SK-N-MC (cell line): ENCODE measurements around the gene MAGI2.

Source experiments
- DNase-seq: peaks from one replicate; pipeline ENCODE4 v3.0.0-alpha.2; 2011; ENCODE audit warnings: low read depth, low spot score
- H3K27ac ChIP-seq: fragments of 200-600 bp; sonication (generic); 2 replicates; pipeline ENCODE4 v1.5.1; 2016; ENCODE audit warnings: mixed run types
- H3K36me3 ChIP-seq: fragments of 200-600 bp; sonication (generic); 2 replicates; pipeline ENCODE4 v1.6.1; 2017; ENCODE audit warnings: antibody characterized with exemption, low read length, mixed read lengths; ENCODE audit not compliant: insufficient read depth
- H3K4me3 ChIP-seq: fragments of 200-600 bp; sonication (generic); 2 replicates; pipeline ENCODE4 v1.5.1; 2016
- H3K9ac ChIP-seq: fragments of 200-600 bp; sonication (generic); 2 replicates; pipeline ENCODE4 v1.8.0; 2017; ENCODE audit warnings: mixed run types, mixed read lengths; ENCODE audit not compliant: insufficient read length
- H3K9me3 ChIP-seq: fragments of 200-600 bp; sonication (generic); 2 replicates; pipeline ENCODE4 v1.6.1; 2017; ENCODE audit warnings: low read depth, mild to moderate bottlenecking, antibody characterized with exemption, low read length, moderate library complexity, mixed read lengths
- EZH2 ChIP-seq: fragments of 200-600 bp; sonication (generic); IDR thresholded peaks from one replicate; pipeline ENCODE4 v1.6.1; 2017; ENCODE audit warnings: antibody characterized with exemption
- FOXP2 ChIP-seq: optimal IDR thresholded peaks from 2 replicates; pipeline ENCODE3; 2011; ENCODE audit warnings: mild to moderate bottlenecking, moderate library complexity; ENCODE audit not compliant: insufficient read depth; ENCODE audit errors: extremely low read length, control extremely low read depth
- POLR2AphosphoS5 ChIP-seq: IDR thresholded peaks from 2 replicates; pipeline ENCODE4 v1.6.1; 2012; ENCODE audit warnings: mild to moderate bottlenecking, low read depth, low read length, borderline replicate concordance

MAGI2 gene

DNA sequence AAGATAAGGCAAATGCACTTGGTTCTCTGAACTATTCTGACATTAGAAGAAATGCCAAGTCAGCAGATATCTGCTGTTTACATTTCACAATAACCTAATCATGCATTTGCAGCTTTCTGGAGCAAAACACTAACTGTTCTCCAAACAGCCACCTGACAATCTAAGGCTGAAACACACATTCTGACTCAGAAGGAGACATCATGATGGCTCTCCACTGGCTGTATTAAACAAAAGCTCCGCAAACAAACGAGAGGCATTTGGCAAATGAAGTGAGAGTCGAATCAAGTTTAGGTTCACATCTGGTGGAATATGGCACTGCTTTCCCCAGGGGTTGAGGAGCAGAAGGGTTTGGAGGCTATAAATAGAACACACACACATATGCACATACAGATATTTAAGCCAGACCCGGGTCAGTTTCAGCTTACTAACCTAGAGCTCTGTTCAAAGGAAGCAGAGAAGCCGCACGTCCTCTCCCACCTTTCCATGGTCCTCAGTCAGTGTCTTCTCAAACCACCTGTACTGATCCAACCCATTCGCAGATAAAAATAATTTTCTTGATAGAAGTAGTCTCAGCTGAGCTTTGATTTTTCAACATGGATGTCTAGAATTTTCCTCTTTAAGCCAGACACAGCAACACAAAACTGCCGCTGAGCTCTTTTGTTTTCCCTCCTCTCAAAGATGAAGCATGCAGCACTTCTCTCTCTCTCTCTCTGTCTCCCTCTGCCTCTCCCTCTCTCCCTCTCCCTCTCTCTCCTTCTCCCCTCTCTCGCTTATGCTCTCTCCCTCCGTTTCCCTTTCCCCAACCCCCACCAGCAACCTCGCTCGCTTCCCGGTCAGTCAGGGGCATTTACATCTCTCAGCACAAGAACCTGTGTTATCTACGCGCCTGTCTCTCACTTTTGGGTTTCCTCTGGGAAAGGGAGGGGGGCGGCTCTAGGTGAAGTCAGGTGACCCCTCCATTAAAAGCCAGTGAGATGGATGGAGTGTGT is 682.8 kb downstream of the MAGI2 start:
- no peak for TF ChIP-seq EZH2
- TF ChIP-seq FOXP2, result no peak
- no peak for TF ChIP-seq POLR2AphosphoS5
- no peaks in the 10 kb centered on the region for H3K9me3 ChIP-seq
- H3K9ac ChIP-seq, result no peak overlapping the region
- H3K36me3 ChIP-seq, result no peaks in the 10 kb centered on the region
- DNase-seq, result no peak
- no peak overlapping the region for H3K27ac ChIP-seq
- H3K4me3 ChIP-seq, result 0 out of 2 replicates have a peak overlapping the region, but pooled peaks have one; percentile 16

DNA sequence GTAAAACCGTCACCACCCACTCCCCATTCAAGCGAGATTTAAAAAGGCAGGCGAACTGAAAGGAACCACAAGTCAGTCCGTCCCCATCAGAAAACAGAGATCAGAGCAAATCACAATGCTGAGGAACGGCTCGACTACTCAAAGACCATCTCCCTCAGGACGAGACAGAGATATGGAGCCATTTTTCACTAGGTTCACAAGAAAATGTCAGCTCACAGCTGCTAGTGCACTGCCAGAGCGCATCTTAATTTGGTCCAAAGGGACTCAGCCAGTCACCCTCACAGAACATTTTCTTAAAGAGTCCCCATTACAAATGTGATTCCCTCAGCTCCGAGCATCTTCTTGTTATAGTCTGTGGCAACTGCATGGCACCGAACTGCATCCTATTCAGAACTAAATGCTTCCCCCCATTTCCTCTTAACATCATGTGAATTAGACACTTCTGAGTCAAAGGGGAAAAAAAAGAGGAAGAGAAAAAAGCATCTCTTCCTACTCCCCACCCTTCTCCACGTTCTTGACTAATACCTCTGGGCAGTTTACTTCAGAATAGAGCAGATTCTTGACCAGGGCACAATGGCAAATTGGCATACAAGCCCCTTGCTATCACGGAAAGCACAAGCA is 683.9 kb downstream of the MAGI2 start:
- Histone ChIP-seq H3K9ac (no peak overlapping the region), H3K27ac (no peak overlapping the region), H3K4me3 (no peak overlapping the region), H3K36me3 (no peaks in the 10 kb centered on the region), H3K9me3 (no peaks in the 10 kb centered on the region)
- TF ChIP-seq EZH2 (no peak), FOXP2 (no peak), POLR2AphosphoS5 (no peak)
- no peak for DNase-seq

DNA sequence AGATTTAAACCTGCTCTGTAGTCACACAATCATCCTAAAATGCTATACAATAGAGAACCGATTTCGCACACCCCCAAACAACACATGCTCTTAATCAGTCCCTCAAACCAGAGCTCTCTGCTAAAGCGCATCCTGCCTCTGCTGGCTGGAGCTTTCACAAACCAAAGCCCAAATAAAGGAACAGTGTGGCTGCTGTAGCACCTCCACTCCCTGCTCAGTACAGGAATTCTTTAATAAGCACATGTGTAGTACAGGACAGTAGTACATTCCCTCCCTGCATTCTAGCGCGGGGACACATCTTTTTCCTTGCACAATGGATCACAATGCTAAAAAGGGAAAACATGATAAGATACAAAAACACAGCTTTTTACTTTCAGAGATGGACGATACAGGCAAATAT is 684.6 kb downstream of the MAGI2 start:
- H3K27ac ChIP-seq, result no peak overlapping the region
- H3K4me3 ChIP-seq, result no peak overlapping the region
- H3K9me3 ChIP-seq, result no peaks in the 10 kb centered on the region
- no peak for DNase-seq
- no peak overlapping the region for H3K9ac ChIP-seq
- no peak for TF ChIP-seq POLR2AphosphoS5
- TF ChIP-seq EZH2, result no peak
- TF ChIP-seq FOXP2, result no peak
- H3K36me3 ChIP-seq, result no peaks in the 10 kb centered on the region

GRCh38 chr7:78765943-78766729 is 687.3 kb downstream of the MAGI2 start:
- Histone ChIP-seq H3K4me3 (no peak overlapping the region), H3K36me3 (no peaks in the 10 kb centered on the region), H3K27ac (no peak overlapping the region), H3K9me3 (no peaks in the 10 kb centered on the region), H3K9ac (no peak overlapping the region)
- no peak for TF ChIP-seq POLR2AphosphoS5
- TF ChIP-seq EZH2, result no peak
- no peak for TF ChIP-seq FOXP2
- no peak for DNase-seq

DNA sequence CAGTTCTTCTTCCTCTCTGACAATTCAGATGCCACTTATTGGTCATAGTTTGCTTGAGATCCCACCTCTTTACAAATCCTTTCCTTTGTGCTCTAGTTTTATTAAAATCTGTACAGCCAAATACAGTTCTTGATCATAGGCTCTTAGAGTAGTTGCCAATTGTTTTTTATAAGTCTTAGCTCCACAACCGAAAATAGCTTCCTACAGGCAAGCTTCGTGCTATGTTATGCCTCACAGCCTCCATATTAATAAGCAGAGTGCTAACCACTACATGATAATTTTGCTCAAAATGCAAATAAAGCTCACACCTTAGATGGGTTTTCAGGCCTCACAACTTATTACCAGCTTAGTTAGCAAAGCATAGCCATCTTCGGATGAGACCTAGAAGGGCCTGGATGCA is 688.9 kb downstream of the MAGI2 start:
- Histone ChIP-seq H3K9me3 (no peaks in the 10 kb centered on the region), H3K36me3 (no peaks in the 10 kb centered on the region), H3K9ac (no peak overlapping the region), H3K4me3 (no peak overlapping the region), H3K27ac (no peak overlapping the region)
- no peak for TF ChIP-seq POLR2AphosphoS5
- no peak for TF ChIP-seq FOXP2
- TF ChIP-seq EZH2, result no peak
- DNase-seq, result no peak

GRCh38 chr7:78762625-78763024 is 690.8 kb downstream of the MAGI2 start:
- Histone ChIP-seq H3K36me3 (no peaks in the 10 kb centered on the region), H3K4me3 (no peak overlapping the region), H3K27ac (no peak overlapping the region), H3K9ac (no peak overlapping the region), H3K9me3 (no peaks in the 10 kb centered on the region)
- no peak for TF ChIP-seq EZH2
- no peak for DNase-seq

DNA sequence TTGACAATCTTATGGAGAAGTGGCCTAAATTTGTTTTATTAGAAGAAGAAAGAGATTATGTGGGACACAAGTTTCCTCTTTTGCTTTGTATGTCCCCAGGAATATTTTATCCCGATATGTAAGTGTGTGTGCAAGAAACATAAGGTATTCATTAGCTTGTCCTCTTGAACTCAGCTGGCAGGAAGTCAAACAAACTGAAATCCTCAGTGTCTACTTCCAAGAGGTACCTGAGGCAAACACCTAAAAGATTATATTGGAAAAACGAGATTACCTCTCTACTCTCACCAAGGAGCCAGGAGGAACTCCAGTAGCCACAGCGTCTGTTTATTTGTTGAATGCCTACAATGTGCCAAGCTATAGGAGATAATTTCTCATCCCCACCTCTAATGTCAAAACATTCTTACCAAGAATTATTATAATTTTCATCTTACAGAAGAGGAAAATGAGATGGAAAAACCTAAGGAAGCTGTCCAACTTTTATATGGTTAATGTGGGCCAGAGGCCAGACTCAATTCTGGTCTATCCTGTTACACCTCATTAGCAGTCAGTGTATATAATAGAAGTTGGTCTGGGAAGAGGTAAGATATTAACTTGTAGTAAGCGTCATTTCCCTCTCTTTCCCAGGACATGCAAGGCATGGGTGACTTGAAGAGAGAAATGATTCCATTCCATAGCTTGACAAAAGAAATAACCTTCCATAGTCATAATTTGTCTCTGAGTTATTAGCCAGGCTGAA is 692.7 kb downstream of the MAGI2 start:
- Histone ChIP-seq H3K9ac (no peak overlapping the region), H3K27ac (no peak overlapping the region), H3K36me3 (no peaks in the 10 kb centered on the region), H3K9me3 (no peaks in the 10 kb centered on the region), H3K4me3 (no peak overlapping the region)
- no peak for TF ChIP-seq EZH2
- no peak for TF ChIP-seq FOXP2
- no peak for TF ChIP-seq POLR2AphosphoS5
- DNase-seq, result no peak
